HG02852 (cell line): ENCODE results near the gene C11orf87.

ENCODE experiments used
- ATAC-seq: cut with Tn5 transposase; IDR thresholded peaks from one replicate; pipeline ENCODE4 v1.9.1; 2021; ENCODE audit warnings: mild to moderate bottlenecking, moderate library complexity; ENCODE audit not compliant: unreplicated experiment

The C11orf87 gene

GRCh38 chr11:109421981-109422869 is at the start of gene C11orf87:
Gene C11orf87 (plus strand): TSS chr11:109422190. CDS start chr11:109423634, 1,444 bp downstream.
- no peak for ATAC-seq

GRCh38 chr11:109374032-109374431 is 48.0 kb upstream of the C11orf87 start:
- ATAC-seq, result no peak

- no peak for ATAC-seq
Observed at GRCh38 chr11:109374441-109374840, 47.5 kb upstream of the C11orf87 start.

GRCh38 chr11:109377039-109377742 is 44.8 kb upstream of the C11orf87 start:
- no peak for ATAC-seq

DNA sequence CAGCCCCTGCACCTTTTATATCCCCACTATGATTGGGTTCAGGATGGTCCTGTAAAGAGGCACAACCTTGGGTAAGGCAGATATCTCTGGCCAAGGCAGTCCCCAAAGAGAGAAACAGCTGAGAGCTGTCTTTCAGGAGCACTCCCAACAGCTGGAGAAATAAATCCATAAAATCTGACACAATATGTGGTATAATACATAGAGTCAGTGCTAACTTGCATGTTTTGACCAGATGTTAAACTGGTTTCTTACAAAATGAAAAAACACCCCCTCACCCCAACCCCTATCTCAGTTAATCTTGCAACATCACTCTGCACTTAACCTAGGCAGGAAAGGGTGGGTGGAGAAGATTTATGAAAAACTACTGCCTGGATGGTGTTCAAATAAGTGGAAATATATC is 44.0 kb upstream of the C11orf87 start:
- ATAC-seq, result no peak

GRCh38 chr11:109383306-109383705 is 38.7 kb upstream of the C11orf87 start:
- ATAC-seq, result no peak

GRCh38 chr11:109384873-109385272 is 37.1 kb upstream of the C11orf87 start:
- ATAC-seq, result no peak

DNA sequence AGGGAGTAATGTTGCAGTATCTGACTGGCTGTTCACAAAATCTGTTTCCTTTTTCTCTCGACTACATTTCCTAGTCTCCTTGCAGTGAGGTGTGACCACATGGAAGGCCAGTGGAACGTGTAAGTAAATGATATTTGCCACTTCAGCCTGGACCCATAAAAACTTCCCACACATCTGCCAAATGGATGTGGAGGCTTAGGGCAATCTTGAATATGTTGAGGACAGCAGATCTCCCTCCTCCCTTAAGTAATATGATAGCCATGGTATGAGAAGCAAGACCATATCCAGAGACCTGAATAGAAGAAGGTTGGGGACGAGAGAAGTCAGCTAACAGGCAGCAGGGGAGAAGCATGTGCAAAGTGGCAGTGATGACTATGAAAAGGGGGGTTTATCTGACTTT is 33.0 kb upstream of the C11orf87 start:
- ATAC-seq, result no peak

DNA sequence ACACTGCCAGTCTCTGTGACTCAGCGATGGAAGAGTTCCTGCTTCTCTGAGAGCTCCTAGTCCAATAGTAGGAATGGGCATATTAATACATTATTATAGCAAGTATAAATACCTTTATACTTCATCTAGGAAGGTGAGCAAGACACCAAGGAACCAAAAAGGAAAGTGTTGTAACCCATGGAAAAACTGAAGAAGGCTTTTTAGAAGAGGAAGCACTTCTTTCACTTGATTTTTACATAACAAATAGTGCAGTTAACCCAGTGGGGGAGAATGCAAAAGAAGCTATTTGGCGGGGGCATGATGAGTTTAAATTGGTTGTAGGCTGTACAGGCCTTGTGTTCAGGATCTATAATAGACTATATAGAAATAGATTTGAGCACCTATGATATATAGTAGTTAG is 31.2 kb upstream of the C11orf87 start:
- ATAC-seq, result no peak

GRCh38 chr11:109401545-109401944 is 20.4 kb upstream of the C11orf87 start:
- ATAC-seq, result no peak

- no peak for ATAC-seq
Observed at GRCh38 chr11:109405671-109406070, 16.3 kb upstream of the C11orf87 start.

GRCh38 chr11:109416601-109417000 is 5.4 kb upstream of the C11orf87 start:
- ATAC-seq, result no peak

- no peak for ATAC-seq
Observed at GRCh38 chr11:109422870-109423465, 978 bp downstream of the C11orf87 start.

DNA sequence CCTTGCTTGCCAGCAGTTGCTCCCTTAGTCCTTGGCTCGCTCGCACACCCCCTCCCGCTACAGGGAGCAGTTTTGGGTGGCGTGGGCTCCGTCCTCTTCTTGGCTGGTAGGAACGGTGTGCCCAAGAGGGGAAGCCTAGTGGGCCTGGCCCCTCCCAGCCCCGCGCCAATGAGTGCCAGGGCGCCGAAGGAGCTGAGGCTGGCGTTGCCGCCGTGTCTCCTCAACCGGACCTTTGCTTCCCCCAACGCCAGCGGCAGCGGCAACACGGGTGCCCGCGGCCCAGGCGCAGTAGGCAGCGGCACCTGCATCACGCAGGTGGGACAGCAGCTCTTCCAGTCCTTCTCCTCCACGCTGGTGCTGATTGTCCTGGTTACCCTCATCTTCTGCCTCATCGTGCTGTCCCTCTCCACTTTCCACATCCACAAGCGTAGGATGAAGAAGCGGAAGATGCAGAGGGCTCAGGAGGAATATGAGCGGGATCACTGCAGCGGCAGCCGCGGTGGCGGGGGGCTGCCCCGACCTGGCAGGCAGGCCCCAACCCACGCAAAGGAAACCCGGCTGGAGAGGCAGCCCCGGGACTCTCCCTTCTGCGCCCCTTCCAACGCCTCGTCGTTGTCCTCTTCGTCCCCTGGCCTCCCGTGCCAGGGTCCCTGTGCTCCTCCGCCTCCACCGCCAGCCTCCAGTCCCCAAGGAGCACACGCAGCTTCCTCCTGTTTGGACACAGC is 1.6 kb downstream of the C11orf87 start:
- ATAC-seq, result no peak

- ATAC-seq, result no peak
Observed at GRCh38 chr11:109424901-109425300, 2.9 kb downstream of the C11orf87 start.

- ATAC-seq, result no peak
Observed at GRCh38 chr11:109425554-109425953, 3.6 kb downstream of the C11orf87 start.

DNA sequence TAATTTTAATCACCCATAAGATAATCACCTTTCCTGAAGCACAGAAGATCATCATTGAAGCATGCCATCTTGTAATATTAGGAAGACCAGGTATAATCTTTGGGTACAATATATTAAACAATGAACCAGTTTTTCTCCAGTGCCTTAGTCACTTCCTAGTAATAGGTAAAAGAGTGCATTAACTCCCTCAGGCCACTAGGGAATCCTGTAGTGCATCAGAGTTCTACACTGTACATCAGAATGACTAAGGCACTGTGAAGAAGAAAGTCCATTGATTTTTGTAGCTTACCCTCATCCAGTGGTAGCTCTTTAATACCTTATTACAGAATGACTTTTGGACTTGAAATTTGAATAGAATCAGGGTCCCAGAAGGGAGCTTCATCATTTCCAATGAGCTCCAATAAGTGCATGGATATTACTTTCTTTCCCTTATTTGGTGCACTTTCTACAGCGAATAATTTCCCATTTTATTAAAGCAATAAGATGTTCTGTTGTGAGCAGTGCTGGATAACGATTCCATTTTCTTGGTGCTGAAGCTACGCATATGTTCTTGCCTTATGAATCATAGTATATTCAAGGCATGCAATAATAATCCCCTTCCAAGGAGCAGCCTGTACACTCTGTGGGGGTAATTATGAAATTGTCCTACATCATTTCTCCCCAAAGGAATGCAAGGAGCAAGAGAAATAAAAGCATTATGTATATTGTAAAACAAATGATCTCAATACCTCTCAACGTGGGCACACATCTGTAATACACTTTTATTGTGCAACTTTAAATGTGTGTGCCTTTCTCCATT is 4.7 kb downstream of the C11orf87 start:
- no peak for ATAC-seq

GRCh38 chr11:109432105-109432504 is 10.1 kb downstream of the C11orf87 start:
- no peak for ATAC-seq

GRCh38 chr11:109433753-109434256 is 11.8 kb downstream of the C11orf87 start:
- no peak for ATAC-seq

- ATAC-seq, result no peak
Observed at GRCh38 chr11:109435121-109435742, 13.2 kb downstream of the C11orf87 start.
